ENCODE measurements around the gene ACTL8.

- TF ChIP-seq CTCF (IDR thresholded peaks at IDR 0.05; ENCODE audit: low read length) (no peak), EZH2 (optimal IDR thresholded peaks at IDR 0.05; ENCODE audit: low read depth, low read length) (no peak), EZH2phosphoT487 (IDR thresholded peaks at IDR 0.05; ENCODE audit: low read length) (no peak)
These were observed 8.3 kb downstream of the ACTL8 start for GRCh38 chr1:17763417-17763816.
